NB4 (cell line): ENCODE data around the gene COX6A2.

ENCODE experiments used
- POLR2A ChIP-seq: IDR thresholded peaks from 2 replicates; pipeline ENCODE4 v1.6.1; 2011; ENCODE audit warnings: mild to moderate bottlenecking; ENCODE audit not compliant: insufficient read length; ENCODE audit errors: extremely low read depth
- TF ChIP-seq, protein P1 (sequence below): IDR thresholded peaks from one replicate; pipeline ENCODE4 v1.5.1; 2012; ENCODE audit warnings: low read depth, low read length
- TF ChIP-seq, protein P2 (sequence below): IDR thresholded peaks from 2 replicates; pipeline ENCODE4 v1.6.1; 2011; ENCODE audit warnings: low read depth, low read length

DNA sequence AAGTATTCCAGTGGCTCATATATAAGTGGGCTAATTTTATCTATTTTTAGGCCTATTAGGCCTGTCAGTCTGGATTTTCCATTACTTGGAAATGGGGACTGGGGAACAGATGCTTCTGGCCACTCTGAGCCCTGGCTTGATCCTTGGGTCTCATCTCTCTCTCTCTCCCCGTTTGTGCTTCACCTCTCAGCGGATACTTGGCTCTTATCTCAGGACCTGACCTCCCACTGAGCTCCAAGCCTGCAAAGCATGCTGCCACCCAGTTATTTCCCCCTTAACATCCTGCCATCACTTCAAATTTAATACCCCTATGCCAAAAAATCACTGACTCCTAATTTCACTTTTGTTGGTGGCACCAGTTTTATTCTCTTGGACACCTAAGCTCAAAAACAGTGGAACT lies 10.3 kb upstream of the COX6A2 start:
- TF ChIP-seq POLR2A: no peak
- TF ChIP-seq, protein P1, sequence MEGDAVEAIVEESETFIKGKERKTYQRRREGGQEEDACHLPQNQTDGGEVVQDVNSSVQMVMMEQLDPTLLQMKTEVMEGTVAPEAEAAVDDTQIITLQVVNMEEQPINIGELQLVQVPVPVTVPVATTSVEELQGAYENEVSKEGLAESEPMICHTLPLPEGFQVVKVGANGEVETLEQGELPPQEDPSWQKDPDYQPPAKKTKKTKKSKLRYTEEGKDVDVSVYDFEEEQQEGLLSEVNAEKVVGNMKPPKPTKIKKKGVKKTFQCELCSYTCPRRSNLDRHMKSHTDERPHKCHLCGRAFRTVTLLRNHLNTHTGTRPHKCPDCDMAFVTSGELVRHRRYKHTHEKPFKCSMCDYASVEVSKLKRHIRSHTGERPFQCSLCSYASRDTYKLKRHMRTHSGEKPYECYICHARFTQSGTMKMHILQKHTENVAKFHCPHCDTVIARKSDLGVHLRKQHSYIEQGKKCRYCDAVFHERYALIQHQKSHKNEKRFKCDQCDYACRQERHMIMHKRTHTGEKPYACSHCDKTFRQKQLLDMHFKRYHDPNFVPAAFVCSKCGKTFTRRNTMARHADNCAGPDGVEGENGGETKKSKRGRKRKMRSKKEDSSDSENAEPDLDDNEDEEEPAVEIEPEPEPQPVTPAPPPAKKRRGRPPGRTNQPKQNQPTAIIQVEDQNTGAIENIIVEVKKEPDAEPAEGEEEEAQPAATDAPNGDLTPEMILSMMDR: no peak
- TF ChIP-seq, protein P2, sequence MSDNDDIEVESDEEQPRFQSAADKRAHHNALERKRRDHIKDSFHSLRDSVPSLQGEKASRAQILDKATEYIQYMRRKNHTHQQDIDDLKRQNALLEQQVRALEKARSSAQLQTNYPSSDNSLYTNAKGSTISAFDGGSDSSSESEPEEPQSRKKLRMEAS: no peak
